ENCODE measurements around the gene DSC1.
"Not testable (repeated sequence)": the region's sequence is repeated elsewhere in the genome, so short reads cannot be mapped to it uniquely, and the experiment has no call there.

The DSC1 gene

GRCh38 chr18:31162825-31163435 is at the start of gene DSC1:
DSC1 (minus strand) TSS chr18:31162856; CDS start chr18:31162594, 262 bp downstream.
- DNase-seq (ENCODE audit: low read depth in 1 of 2, low spot score in 1 of 2), result no peak

GRCh38 chr18:31211047-31211446 is 48.4 kb upstream of the DSC1 start:
- no peak for DNase-seq (ENCODE audit: low read depth in 1 of 2, low spot score in 1 of 2)

- no peak for DNase-seq (ENCODE audit: low read depth in 1 of 2, low spot score in 1 of 2)
Observed at GRCh38 chr18:31209041-31209440, 46.4 kb upstream of the DSC1 start.

- DNase-seq (ENCODE audit: low read depth in 1 of 2, low spot score in 1 of 2), result no peak
Observed at GRCh38 chr18:31207391-31207790, 44.7 kb upstream of the DSC1 start.

GRCh38 chr18:31206787-31207381 is 44.2 kb upstream of the DSC1 start:
- DNase-seq (ENCODE audit: low read depth in 1 of 2, low spot score in 1 of 2), result no peak

- DNase-seq (ENCODE audit: low read depth in 1 of 2, low spot score in 1 of 2), result no peak
Observed at GRCh38 chr18:31206071-31206470, 43.4 kb upstream of the DSC1 start.

GRCh38 chr18:31205273-31205672 is 42.6 kb upstream of the DSC1 start:
- no peak for DNase-seq (ENCODE audit: low read depth in 1 of 2, low spot score in 1 of 2)

GRCh38 chr18:31204833-31205232 is 42.2 kb upstream of the DSC1 start:
- DNase-seq (ENCODE audit: low read depth in 1 of 2, low spot score in 1 of 2), result no peak

- no peak for DNase-seq (ENCODE audit: low read depth in 1 of 2, low spot score in 1 of 2)
Observed at GRCh38 chr18:31204166-31204565, 41.5 kb upstream of the DSC1 start.

GRCh38 chr18:31203794-31204148 is 41.1 kb upstream of the DSC1 start:
- no peak for DNase-seq (ENCODE audit: low read depth in 1 of 2, low spot score in 1 of 2)

GRCh38 chr18:31203096-31203793 is 40.6 kb upstream of the DSC1 start:
- DNase-seq (ENCODE audit: low read depth in 1 of 2, low spot score in 1 of 2), result no peak

- no peak for DNase-seq (ENCODE audit: low read depth in 1 of 2, low spot score in 1 of 2)
Observed at GRCh38 chr18:31199190-31199769, 36.6 kb upstream of the DSC1 start.

- no peak for DNase-seq (ENCODE audit: low read depth in 1 of 2, low spot score in 1 of 2)
Observed at GRCh38 chr18:31197676-31198075, 35.0 kb upstream of the DSC1 start.

GRCh38 chr18:31195063-31195462 is 32.4 kb upstream of the DSC1 start:
- DNase-seq (ENCODE audit: low read depth in 1 of 2, low spot score in 1 of 2), result no peak

GRCh38 chr18:31192086-31192776 is 29.6 kb upstream of the DSC1 start:
- DNase-seq (ENCODE audit: low read depth in 1 of 2, low spot score in 1 of 2), result no peak

- no peak for DNase-seq (ENCODE audit: low read depth in 1 of 2, low spot score in 1 of 2)
Observed at GRCh38 chr18:31190919-31191318, 28.3 kb upstream of the DSC1 start.

- DNase-seq (ENCODE audit: low read depth in 1 of 2, low spot score in 1 of 2), result no peak
Observed at GRCh38 chr18:31189757-31190156, 27.1 kb upstream of the DSC1 start.

- DNase-seq (ENCODE audit: low read depth in 1 of 2, low spot score in 1 of 2), result no peak
Observed at GRCh38 chr18:31185186-31185950, 22.7 kb upstream of the DSC1 start.

GRCh38 chr18:31183302-31183701 is 20.6 kb upstream of the DSC1 start:
- DNase-seq (ENCODE audit: low read depth in 1 of 2, low spot score in 1 of 2), result no peak

- DNase-seq (ENCODE audit: low read depth in 1 of 2, low spot score in 1 of 2), result not testable (repeated sequence)
Observed at GRCh38 chr18:31177369-31177768, 14.7 kb upstream of the DSC1 start.

- DNase-seq (ENCODE audit: low read depth in 1 of 2, low spot score in 1 of 2), result no peak
Observed at GRCh38 chr18:31176531-31176930, 13.9 kb upstream of the DSC1 start.

All from stimulated activated CD4-positive, alpha-beta T cell treated with anti-CD3 and anti-CD28 coated beads, Interleukin-15, amount 100 ng/mL, for 1 hour (primary cell).